ENCODE measurements around the gene SRSF1.
A peak's percentile ranks its signal among the peaks of the same experiment; 100 is the strongest.
"Not testable (repeated sequence)": the region's sequence is repeated elsewhere in the genome, so short reads cannot be mapped to it uniquely, and the experiment has no call there.

SRSF1 gene

DNA sequence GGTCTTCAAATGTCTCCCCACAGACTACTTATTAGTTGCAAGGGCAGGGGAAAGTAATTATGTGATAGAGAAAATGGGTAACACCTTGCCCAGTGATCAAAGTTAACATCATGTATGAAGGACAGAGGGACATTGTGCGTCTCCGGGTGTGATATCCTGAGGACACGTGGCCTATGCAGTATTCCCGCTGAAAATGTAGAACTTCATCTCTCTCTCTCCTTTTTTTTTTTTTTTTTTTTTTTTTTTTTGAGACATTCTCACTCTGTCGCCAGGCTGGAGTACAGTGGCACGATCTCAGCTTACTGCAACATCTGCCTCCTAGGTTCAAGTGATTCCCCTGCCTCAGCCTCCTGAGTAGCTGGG lies 43.9 kb downstream of the SRSF1 start:
- no peak for DNase-seq

DNA sequence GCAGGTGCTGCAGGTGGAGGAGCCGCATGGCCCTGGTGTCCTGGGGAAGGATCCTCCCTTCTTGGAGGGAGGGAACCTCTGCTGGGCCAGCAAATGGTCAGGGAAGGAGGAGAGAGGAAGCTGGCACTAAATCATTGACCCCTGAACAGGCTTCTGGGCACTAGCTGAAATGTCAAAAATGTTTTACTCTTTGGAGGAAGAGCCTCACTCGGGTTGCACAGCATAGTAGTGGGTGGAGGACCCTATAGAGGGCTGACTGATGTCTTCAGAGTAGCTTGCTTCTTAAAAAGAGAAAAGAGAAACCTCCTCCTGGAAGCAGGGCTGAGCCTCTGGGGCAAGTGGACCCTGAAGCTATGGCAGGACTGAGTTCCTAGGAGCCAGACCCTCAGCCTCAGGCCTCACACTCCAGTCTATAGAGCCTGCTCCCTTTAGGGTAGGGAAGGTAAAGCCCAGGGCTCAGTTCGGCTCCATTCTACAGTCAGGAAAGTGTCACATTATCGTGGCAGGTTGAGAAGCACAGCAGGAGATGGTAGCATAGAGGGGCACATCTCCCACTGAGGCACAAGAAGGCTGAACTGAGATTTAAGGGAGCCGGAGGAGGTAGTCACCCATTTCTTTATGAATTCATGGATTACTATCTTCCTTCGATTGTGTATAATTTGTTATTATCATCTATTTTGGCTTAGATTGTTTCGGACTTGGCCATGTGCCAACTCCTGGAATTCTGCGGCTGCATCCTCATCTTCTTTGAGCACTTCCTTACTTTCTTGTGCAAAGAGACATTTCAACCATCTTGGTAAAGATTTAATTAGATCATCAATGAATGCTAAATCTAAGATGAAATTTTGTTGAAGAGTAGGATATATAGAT lies 44.5 kb downstream of the SRSF1 start:
- DNase-seq, result no peak

DNA sequence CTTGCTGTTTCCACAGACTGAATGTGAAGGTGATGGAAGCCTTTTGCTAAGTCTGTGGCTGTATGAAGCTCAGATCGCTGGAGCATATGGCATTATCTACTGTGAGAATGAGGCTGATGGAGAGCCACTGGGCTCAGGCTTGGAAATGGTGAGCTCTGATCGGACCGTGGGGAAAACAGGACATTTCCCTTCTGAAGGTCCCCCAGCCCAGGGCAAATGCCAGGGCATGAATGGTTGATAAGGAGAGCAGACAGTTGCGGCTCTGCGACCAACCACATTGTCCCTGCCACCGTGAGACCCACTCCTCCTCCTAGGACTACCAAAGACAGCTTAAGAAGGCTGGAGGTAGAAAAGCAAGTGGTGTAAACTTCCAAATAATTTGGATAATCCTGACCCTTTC lies 47.1 kb downstream of the SRSF1 start:
- DNase-seq, result no peak

DNA sequence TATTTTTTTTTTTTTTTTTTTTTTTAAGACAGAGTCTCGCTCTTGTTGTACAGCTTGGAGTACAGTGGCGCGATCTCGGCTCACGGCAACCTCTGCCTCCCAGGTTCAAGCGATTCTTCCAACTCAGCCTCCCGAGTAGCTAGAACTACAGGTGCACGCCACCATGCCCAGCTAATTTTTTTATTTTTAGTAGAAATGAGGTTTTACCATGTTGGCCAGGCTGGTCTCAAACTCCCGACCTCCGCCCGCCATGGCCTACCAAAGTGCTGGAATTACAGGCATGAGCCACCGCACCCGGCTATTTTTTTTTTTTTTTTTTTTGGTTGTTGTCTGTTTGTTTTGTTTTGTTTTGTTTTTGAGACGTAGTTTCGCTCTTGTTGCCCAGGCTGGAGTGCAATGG lies 48.7 kb downstream of the SRSF1 start:
- DNase-seq, result not testable (repeated sequence)

DNA sequence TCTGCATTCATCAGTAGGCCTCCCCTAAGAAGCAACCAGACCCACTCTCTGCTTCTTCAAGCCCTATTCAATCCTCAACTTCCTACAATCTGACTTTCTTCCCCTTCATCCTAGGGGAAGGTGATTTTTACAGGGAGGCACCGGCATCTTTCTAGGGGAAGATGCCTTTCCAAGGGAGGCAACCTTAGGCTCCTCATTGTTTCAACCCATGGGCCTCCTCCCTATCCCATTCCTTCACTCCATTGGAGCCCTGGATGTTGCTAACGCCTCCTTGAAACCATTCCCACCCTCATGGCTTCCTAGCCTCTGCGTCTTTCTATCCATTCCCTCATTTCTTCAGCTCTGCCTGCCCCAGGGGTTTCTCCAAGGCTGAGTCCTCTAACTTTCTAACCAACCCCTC lies 49.2 kb downstream of the SRSF1 start:
- DNase-seq, result no peak

DNA sequence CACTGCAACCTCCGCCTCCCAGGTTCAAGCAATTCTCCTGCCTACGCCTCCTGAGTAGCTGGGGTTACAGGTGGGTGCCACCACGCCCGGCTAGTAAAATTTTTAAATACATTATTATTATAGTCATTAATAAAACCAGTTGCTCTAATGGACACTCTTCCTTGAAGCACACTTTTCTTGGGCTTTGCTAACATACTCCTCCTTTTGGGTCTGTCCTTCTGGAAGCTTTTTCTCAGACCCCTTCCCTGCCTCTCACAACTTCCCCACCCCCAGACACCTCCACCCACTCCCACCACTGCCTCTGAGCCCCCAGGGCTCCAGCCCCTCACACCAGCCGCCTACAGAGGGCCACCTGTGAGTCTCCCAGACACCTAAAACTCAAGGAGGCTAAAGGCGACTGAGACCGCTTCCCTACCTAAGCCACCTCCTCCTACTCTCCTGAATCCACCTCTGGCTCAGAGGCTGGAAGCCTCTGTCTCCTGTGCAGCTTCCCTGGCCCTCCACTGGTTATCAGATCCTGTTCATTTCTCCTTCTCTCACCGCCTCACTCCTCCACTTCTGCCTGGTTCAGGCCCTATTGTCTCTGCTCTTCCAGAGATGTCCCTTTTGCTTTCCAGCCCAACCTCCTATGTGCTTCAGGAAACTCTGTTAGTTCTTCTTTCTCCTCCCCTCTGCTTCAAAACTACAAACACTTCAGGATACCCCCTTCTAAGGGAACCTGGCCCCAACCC lies 49.8 kb downstream of the SRSF1 start:
- no peak for DNase-seq

DNA sequence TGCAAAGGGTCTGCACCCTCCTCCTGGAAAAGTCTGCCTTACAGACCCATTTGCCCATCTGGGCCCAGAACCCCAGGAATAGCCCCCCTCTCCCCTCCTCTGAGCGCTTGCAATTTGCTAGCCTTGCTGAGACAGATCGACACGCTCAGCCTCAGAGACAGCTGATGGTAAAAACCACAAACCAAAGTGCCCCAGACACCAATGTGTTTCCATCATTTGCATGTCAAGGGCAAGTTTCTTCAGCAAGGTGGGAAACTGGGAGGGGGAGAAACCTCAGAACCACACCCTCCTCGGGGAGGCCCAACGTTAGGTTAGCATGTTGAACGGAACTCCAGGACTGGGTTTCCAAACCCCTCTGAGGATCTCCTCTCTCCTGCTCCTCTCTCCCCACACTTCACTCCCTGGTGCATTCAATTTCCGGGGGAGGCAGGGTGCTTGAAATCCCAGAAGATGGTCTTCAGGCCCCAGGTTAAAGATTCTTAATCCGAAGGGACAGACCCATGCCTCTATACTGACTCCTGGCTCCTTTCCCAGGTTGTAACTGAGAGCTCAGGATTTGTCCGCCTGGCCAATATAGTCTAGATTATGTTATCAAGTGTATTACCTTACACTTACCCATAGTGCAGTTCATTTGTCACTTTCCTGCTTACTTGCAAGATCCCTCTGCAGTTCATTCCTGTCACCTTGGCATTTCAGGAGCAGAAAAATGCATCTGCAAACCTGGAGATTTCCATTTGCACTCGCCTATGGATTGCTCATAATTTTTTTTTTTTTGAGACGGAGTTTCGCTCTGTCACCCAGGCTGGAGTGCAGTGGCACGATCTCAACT lies 50.5 kb downstream of the SRSF1 start:
- peak; percentile 47 to 61 for DNase-seq

- peak in 1 of 2 experiments; percentile 22 for DNase-seq
Observed at GRCh38 chr17:57955183-57955931, 51.7 kb downstream of the SRSF1 start, which contains the start of gene CUEDC1. Gene CUEDC1, minus strand, starts transcription at chr17:57955412. Its CDS starts 69,848 bp downstream, at chr17:57885564.

- DNase-seq, result peak in 1 of 2 experiments; percentile 38
Observed at GRCh38 chr17:57954397-57955182, 52.5 kb downstream of the SRSF1 start.

DNA sequence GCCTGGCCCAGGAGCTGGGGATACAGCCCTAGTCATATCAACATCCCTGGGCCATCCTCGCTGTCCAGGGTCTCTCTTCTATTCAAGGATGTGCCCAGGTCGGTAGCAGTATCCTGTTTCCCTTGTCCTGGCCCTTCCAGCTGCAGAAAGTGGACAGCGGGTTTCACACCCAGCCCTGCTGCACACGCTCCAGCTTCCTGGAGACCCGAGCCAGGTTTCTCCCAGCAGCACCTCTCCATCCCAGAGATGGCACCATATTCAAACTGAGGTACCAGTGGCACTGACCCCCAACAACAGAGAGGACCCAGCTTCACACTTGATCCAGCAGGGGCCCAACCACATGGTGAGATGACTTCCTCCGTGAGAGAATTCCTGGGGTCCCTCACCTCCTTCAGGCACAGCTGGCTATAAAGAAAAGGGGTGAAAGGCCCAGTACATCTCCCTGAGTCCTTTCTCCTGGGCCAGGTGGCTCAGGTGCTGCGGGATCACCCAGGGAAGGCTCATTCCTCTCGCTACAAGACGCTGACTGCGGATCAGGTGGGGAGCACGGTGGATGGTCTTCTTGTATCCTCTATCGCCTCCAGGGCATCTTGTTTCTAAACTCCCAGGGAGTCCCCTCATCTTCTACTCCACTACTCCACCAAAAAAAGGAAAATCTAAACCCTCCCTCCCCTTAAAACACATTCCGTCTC lies 53.2 kb downstream of the SRSF1 start:
- no peak for DNase-seq

Data from NCI-H187 (cell line).